Endothelial cell (in vitro differentiated cells): ENCODE measurements around the gene KCNE1. TPM values are rescaled to one million over a fixed set of nuclear protein-coding genes. Genes with fewer than 3 reads are reported as not detected.

Experiments used
- total RNA-seq: library from RNA; stranded (reverse); fragmentation: NEBNext Ultra II Directional; extraction: Animal tissue kit (Norgen Biotek cat#: 25700); gene quantifications from one replicate; pipeline ENCODE4 v1.2.1, GENCODE V29; 2021; ENCODE audit not compliant: unreplicated experiment

KCNE1 gene
- total RNA-seq, 1 donor from 2014 or later, result 0.26 TPM

Other genes starting within 250 kb of the KCNE1 start
- gene KCNE2, start 148.2 kb downstream of the KCNE1 start, total RNA-seq, result not detected
- gene SMIM11, start 136.7 kb downstream of the KCNE1 start, total RNA-seq, result 2.0 TPM
- not detected for gene SMIM34, start 88.3 kb downstream of the KCNE1 start, total RNA-seq
- 9.1 TPM for gene RCAN1, start 102.9 kb upstream of the KCNE1 start, total RNA-seq
- gene CLIC6, start 156.8 kb upstream of the KCNE1 start, total RNA-seq, result 5.4 TPM